Peyer's patch (tissue), 4 donors: ENCODE data around the gene TPPP2.

Experiments used
- CTCF ChIP-seq, 6 experiments: fragments of 450-650 bp in 4 of 6; fragments of 200-600 bp in 2 of 6; sonication (generic) in 1 of 6; IDR thresholded peaks; one replicate each; pipeline ENCODE4 v1.5.1; 2017 to 2019; ENCODE audit warnings: antibody characterized with exemption in 6 of 6, mild to moderate bottlenecking in 3 of 6, moderate library complexity in 1 of 6
- POLR2A ChIP-seq, 2 donors: fragments of 450-650 bp; IDR thresholded peaks; one replicate each; pipeline ENCODE4 v1.5.1; 2017; ENCODE audit warnings: antibody characterized with exemption in 2 of 2, mild to moderate bottlenecking in 2 of 2, moderate library complexity in 2 of 2

- TF ChIP-seq POLR2A (IDR thresholded peaks at IDR 0.05) (no peak), CTCF (IDR thresholded peaks at IDR 0.05) (no peak)
Observed at GRCh38 chr14:21036751-21037150, 6.7 kb downstream of the TPPP2 start.
